GM19351 (cell line): ENCODE measurements around the gene LRRN2.

Experiments used
- ATAC-seq: cut with Tn5 transposase; IDR thresholded peaks from one replicate; pipeline ENCODE4 v1.9.1; 2021; ENCODE audit warnings: mild to moderate bottlenecking, moderate library complexity; ENCODE audit not compliant: unreplicated experiment

Gene LRRN2

DNA sequence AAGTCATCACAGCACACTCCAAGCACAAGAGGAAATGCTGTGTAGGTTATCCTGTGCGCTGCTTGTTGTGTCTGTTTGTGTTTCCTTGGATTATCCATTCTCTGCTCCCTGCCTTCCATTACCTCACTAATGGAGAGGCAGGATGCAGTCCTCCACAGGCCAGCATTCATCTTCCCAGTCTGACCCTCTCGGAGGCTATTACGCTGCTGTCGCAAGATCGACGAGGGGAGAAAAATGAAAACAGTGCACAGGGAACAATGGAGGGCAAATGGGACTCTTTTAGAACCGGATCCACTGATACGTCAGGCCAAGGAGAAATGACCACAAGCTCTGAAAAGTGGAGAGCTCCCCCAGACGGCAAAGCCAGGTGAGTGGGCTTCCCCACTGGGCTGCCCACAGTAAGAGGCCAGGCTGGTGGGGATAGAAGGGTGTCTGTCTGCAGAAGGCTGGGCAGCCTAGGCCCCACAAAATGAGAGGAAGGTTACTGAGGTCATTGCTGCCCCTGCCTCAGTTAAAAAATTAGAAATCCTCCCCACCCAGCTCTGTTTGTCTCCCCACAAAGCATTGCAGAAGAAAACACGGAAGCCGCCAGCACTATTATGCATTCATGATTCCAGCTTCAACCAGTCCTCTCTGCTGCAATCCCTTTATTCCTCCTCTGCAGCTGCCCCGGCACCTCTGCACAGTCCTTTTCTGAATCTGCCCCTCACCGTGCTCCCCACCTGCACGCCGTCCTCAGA is 21.7 kb downstream of the LRRN2 start:
- no peak for ATAC-seq

DNA sequence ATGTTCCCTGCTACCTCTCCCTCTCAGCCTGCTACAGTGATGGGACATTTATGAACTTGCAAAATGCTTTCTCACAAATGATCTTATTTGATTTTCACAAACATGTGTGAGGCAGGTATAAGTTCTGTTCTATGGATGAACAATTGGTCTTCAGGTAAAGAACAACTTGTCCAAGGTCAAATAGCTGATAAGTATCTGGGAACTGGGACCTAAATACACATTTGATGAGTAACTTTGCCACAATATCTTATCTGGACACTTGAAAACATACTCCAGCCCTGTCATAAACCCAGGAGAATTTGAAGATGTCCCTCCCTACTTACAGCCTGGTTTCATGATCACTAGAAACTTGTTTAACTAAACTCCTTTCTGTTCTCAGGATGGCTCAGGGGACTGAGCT is 23.0 kb downstream of the LRRN2 start:
- no peak for ATAC-seq

GRCh38 chr1:204660509-204660908 is 25.0 kb downstream of the LRRN2 start:
- no peak for ATAC-seq

DNA sequence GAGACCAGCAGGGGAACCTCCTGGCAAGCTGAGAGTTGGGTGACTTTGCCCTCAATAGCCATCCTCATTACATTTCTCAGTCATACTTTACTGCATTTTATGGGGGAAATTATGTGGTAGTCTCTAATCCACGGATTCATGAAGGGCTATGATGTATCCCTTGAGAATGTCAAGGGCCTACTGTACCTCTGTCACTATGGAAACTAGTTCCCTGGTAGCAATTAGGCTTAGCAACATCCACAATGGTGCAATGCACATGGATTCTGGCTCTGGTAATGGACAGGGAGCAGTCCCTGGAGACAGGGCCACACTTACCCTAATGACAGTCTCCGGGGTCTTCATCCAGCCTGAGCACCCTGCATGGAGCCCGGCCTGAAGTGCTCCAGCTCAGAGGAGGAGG is 26.5 kb downstream of the LRRN2 start:
- no peak for ATAC-seq

GRCh38 chr1:204658295-204658694 is 27.2 kb downstream of the LRRN2 start:
- no peak for ATAC-seq

GRCh38 chr1:204653590-204654340 is 31.8 kb downstream of the LRRN2 start:
- no peak for ATAC-seq

- no peak for ATAC-seq
Measured at GRCh38 chr1:204652497-204652896, 33.0 kb downstream of the LRRN2 start.

- no peak for ATAC-seq
Measured at GRCh38 chr1:204651843-204652421, 33.6 kb downstream of the LRRN2 start.

GRCh38 chr1:204650911-204651570 is 34.5 kb downstream of the LRRN2 start:
- no peak for ATAC-seq

- ATAC-seq: no peak
Measured at GRCh38 chr1:204649721-204650521, 35.6 kb downstream of the LRRN2 start.

DNA sequence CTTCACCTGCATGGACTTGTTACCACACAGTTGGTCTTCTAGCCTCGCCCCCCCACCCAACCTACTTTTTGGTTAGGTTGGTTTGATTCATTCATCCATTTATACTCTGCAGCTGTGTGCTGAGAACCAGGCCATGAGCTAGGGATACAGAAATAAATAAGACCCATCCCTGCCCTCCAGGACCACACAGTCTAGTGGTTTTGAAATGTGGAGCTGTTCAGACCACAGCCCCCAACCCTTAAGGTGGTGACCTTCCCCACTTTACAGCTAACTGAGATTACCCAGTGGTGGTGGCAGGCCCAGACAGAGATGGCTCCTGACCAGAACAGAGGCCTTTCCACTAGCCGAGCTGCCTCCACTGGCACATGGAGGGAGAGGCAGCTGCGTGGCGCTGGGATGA is 37.0 kb downstream of the LRRN2 start:
- ATAC-seq: no peak

DNA sequence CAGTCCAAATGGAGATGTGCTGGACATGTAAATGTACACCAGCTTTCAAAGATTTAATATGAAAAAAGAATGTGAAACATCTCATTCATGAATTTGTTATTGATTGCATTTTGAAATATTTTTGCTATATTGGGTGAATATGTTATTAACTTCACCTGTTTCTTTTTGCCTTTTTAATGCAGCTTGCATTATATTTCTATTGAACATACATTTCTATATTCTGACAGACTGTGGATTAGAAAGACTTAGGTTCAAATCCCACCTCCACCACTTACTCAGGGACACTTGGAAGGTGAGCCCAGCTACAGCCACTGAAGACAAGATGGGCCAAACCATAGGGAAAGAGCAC is 37.8 kb downstream of the LRRN2 start:
- ATAC-seq: no peak

- no peak for ATAC-seq
Measured at GRCh38 chr1:204647114-204647804, 38.3 kb downstream of the LRRN2 start.

DNA sequence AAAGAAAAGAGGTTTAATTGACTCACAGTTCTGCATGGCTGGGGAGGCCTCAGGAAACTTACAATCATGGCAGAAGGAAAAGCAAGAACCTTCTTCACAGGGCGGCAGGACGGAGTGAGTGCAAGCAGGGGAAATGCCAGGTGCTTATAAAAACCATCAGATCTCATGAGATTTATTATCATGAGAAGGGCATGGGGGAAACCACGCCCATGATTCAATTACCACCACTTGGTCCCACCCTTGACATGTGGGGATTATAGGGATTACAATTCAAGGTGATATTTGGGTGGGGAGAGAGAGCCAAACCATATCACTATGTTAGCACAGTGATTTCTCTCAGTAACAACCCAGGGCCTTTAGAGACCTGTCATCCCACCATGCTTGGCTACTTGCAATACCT is 39.9 kb downstream of the LRRN2 start:
- ATAC-seq: no peak

DNA sequence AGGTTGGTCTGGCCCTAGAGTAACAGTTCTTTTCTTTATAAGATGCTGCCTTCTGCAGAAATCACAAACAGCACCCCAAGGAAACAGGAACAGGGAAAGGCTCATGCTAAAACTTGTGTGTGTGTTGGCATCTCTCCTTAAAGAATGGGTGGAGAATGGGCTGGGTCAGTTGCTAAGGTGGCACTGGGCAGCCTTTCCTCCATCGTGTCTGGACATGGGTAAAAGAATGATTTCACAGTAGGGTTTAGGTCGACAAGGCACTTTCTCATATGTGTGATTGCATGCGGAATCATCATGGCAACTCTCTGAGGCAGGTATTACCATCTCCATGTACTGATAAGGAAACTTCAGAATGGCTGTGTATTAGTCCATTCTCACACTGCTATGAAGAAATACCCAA is 40.3 kb downstream of the LRRN2 start:
- ATAC-seq: no peak

- ATAC-seq: no peak
Measured at GRCh38 chr1:204643503-204643902, 42.0 kb downstream of the LRRN2 start.

DNA sequence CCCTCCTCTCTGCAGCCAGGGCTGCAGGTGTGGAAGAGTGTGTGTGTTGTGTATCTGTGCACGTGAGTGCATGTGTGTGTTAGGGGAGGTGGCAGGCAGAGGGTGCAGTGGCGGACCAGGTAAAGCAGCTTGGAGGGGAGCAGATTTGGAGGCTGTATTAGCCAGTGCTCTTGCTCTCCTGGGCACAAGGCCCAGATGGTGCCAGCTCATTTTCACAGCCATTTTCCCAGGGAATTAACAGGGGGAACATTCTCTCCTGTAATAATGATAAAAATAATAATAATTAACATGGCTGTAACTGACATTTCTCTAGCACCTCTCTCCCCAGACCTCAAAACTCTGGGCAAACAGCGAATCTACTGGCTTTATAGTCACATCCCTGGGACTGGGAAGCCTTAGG is 43.6 kb downstream of the LRRN2 start:
- ATAC-seq: no peak

DNA sequence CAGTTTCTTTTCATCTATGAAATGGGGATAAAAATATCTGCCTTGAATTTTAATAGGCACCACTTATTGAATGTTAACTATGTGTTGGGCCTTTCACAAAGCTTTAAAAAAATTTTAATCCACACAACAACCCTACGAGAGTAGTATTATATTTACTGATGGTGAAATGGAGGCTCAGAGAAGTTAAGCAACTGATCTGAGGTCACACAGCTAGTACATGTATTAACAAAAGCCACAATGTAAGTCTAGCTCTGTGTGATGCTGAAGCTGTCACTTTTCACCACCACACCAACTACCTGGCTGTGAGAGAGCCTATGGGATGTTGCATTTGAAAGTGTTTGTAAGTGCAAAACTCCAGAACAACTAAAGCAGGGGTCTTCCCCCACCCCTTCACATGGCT is 44.1 kb downstream of the LRRN2 start:
- no peak for ATAC-seq

- ATAC-seq: no peak
Measured at GRCh38 chr1:204640578-204640977, 45.0 kb downstream of the LRRN2 start.

DNA sequence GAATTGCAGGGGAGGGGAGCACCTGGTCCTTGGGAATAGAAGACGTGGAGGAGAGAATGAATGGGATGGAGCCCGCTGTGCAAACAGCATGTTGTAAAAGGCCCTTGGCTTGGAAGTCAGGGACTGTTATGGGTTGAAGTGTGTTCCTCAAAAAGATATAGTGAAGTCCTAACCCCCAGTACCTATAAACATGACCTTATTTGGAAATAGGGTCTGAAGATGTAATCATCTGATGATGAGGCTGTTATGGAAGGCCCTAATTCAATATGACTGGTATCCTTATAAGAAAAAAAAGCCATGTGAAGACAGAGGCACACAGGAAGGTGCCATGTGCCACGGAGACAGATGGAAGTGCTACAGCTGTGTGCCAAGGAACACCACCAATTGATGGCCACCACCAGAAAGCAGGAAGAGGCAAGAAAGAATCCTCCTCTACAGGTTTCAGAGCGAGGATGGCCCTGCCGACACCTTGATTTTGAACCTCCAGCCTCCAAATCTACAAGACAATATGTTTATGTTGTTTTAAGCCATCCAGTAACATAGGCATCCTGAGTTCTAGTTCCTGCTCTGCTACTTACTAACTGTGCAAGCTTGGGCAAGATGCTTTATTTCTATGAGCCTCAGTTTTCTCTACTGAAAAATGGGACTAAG is 51.2 kb downstream of the LRRN2 start:
- no peak for ATAC-seq
